ENCODE measurements around the gene DCP1A.
A peak's percentile ranks its signal among the peaks of the same experiment; 100 is the strongest.
"Not testable (repeated sequence)": the region's sequence is repeated elsewhere in the genome, so short reads cannot be mapped to it uniquely, and the experiment has no call there.

Gene DCP1A

GRCh38 chr3:53327986-53328385 lies 19.4 kb downstream of the DCP1A start:
- DNase-seq = not testable (repeated sequence)

- no peak for DNase-seq
Measured at GRCh38 chr3:53324105-53324504, 23.2 kb downstream of the DCP1A start.

- peak; percentile 24 for DNase-seq
Measured at GRCh38 chr3:53320697-53321096, 26.6 kb downstream of the DCP1A start.

- DNase-seq = no peak
Measured at GRCh38 chr3:53318522-53318921, 28.8 kb downstream of the DCP1A start.

- no peak for DNase-seq
Measured at GRCh38 chr3:53312832-53313231, 34.5 kb downstream of the DCP1A start.

GRCh38 chr3:53311882-53312281 lies 35.5 kb downstream of the DCP1A start:
- DNase-seq = no peak

- DNase-seq = no peak
Measured at GRCh38 chr3:53303957-53304356, 43.4 kb downstream of the DCP1A start.

GRCh38 chr3:53303549-53303948 lies 43.8 kb downstream of the DCP1A start:
- DNase-seq = no peak

- DNase-seq = no peak
Measured at GRCh38 chr3:53300826-53301225, 46.5 kb downstream of the DCP1A start.

GRCh38 chr3:53299611-53300023 lies 47.7 kb downstream of the DCP1A start:
- DNase-seq = not testable (repeated sequence)

GRCh38 chr3:53295410-53295809 lies 51.9 kb downstream of the DCP1A start:
- DNase-seq = no peak

GRCh38 chr3:53293867-53294266 lies 53.5 kb downstream of the DCP1A start:
- DNase-seq = no peak

- no peak for DNase-seq
Measured at GRCh38 chr3:53288214-53288613, 59.1 kb downstream of the DCP1A start.

GRCh38 chr3:53287131-53287629 lies 60.2 kb downstream of the DCP1A start:
- DNase-seq = no peak

GRCh38 chr3:53286727-53287126 lies 60.6 kb downstream of the DCP1A start:
- DNase-seq = no peak

- no peak for DNase-seq
Measured at GRCh38 chr3:53282581-53282980, 64.8 kb downstream of the DCP1A start.

- no peak for DNase-seq
Measured at GRCh38 chr3:53278667-53279066, 68.7 kb downstream of the DCP1A start.

- DNase-seq = no peak
Measured at GRCh38 chr3:53274938-53275605, 72.3 kb downstream of the DCP1A start.

- no peak for DNase-seq
Measured at GRCh38 chr3:53273146-53273670, 74.1 kb downstream of the DCP1A start.

- peak; percentile 60 for DNase-seq
Measured at GRCh38 chr3:53269888-53270880, 77.2 kb downstream of the DCP1A start.

- DNase-seq = not testable (repeated sequence)
Measured at GRCh38 chr3:53269193-53269592, 78.2 kb downstream of the DCP1A start.

GRCh38 chr3:53267766-53268165 lies 79.6 kb downstream of the DCP1A start:
- no peak for DNase-seq

GRCh38 chr3:53264718-53265117 lies 82.6 kb downstream of the DCP1A start:
- no peak for DNase-seq

GRCh38 chr3:53263907-53264306 lies 83.4 kb downstream of the DCP1A start:
- no peak for DNase-seq
